ENCODE data around the gene HMG20A.

The HMG20A gene

GRCh38 chr15:77425104-77425503 is 4.4 kb downstream of the HMG20A start:
- no peak for DNase-seq (ENCODE audit: low read depth in 4 of 4, low spot score in 1 of 4)

GRCh38 chr15:77426377-77426776 is 5.7 kb downstream of the HMG20A start:
- no peak for DNase-seq (ENCODE audit: low read depth in 4 of 4, low spot score in 1 of 4)

DNA sequence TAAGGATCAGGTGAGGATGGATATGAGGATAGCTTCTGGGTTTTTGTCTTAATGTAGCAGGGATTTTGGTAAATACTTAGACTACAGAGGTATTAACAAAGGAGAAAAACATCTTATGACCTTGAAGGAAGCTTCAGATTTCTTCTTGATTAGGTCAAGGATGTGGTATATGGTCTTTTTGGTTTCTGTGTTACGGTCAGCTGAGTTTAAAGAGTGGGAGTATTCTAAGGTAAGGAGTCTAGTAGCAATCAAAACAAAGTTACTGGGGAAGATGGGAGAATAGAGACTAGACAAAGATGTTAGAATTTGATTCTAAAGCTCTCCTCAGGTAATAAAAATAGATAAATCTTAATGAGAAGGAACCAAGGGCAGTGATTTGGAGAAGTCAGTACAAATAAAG is 6.2 kb downstream of the HMG20A start:
- DNase-seq (ENCODE audit: low read depth in 4 of 4, low spot score in 1 of 4), result no peak

- no peak for DNase-seq (ENCODE audit: low read depth in 4 of 4, low spot score in 1 of 4)
Measured at GRCh38 chr15:77430213-77430612, 9.5 kb downstream of the HMG20A start.

GRCh38 chr15:77430652-77431051 is 10.0 kb downstream of the HMG20A start:
- no peak for DNase-seq (ENCODE audit: low read depth in 4 of 4, low spot score in 1 of 4)

DNA sequence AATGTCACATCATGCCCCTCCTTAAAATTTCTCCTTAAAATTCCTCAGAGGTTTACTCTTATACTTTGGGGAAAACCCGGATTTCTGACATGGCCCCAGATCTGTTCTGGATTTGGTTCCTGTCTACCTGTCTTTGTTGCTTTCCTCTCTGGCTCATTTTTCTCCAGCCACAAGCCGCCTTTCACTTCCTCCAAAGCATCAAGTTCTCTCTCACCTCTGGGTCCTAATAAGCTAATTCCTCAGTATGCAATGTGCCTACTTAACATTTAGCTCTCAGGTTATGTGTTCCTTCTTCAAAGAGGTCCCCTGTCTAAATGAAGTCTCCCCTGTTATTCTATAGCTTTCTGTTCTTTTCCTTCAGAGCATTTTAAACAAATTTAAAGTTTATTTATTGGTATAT is 16.1 kb downstream of the HMG20A start:
- DNase-seq (ENCODE audit: low read depth in 4 of 4, low spot score in 1 of 4), result no peak

- DNase-seq (ENCODE audit: low read depth in 4 of 4, low spot score in 1 of 4), result no peak
Measured at GRCh38 chr15:77437264-77437663, 16.6 kb downstream of the HMG20A start.

GRCh38 chr15:77440378-77440999 is 19.8 kb downstream of the HMG20A start:
- no peak for DNase-seq (ENCODE audit: low read depth in 4 of 4, low spot score in 1 of 4)

GRCh38 chr15:77446840-77447390 is 26.2 kb downstream of the HMG20A start:
- no peak for DNase-seq (ENCODE audit: low read depth in 4 of 4, low spot score in 1 of 4)

GRCh38 chr15:77454265-77454664 is 33.6 kb downstream of the HMG20A start:
- no peak for DNase-seq (ENCODE audit: low read depth in 4 of 4, low spot score in 1 of 4)

- DNase-seq (ENCODE audit: low read depth in 4 of 4, low spot score in 1 of 4), result no peak
Measured at GRCh38 chr15:77454951-77455350, 34.3 kb downstream of the HMG20A start.

GRCh38 chr15:77455696-77456321 is 35.1 kb downstream of the HMG20A start:
- DNase-seq (ENCODE audit: low read depth in 4 of 4, low spot score in 1 of 4), result no peak

DNA sequence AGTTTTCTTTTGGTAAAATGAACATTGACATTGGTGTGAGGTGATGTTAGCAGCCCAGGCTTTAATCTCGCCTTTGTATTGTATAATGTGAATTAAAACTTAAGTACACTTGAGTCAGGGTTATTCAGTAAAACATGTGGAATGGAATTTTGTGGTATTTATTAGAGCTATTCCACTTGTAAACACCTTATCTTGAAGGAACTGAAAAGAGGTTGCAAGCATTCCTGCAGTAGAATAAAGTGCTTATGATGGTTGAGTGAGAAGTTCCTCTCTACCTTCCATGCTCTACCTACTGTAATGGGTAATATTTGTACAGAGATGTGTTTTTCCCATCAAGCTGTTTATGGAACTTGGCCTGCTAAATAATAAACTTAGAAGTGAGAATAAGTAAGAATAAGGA is 36.1 kb downstream of the HMG20A start:
- no peak for DNase-seq (ENCODE audit: low read depth in 4 of 4, low spot score in 1 of 4)

- DNase-seq (ENCODE audit: low read depth in 4 of 4, low spot score in 1 of 4), result no peak
Measured at GRCh38 chr15:77457191-77457904, 36.7 kb downstream of the HMG20A start.

DNA sequence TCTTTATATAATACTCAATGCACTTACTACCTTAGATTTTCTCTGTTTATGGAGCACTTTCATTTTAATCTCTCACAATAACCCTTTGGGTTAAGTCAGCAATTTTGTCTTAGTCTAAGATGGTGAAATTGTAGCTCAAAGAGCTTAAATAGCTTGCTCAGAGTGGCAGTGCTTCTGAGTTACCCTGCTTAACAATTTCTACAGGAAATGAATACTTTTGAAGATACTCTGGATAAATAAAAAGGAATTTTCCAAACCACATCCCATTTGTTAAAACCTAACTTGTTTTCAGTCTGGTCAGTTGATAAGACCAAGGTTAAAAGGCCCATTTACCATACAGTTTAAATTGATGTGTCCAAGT is 37.2 kb downstream of the HMG20A start:
- no peak for DNase-seq (ENCODE audit: low read depth in 4 of 4, low spot score in 1 of 4)

- no peak for DNase-seq (ENCODE audit: low read depth in 4 of 4, low spot score in 1 of 4)
Measured at GRCh38 chr15:77459031-77459430, 38.3 kb downstream of the HMG20A start.

- DNase-seq (ENCODE audit: low read depth in 4 of 4, low spot score in 1 of 4), result no peak
Measured at GRCh38 chr15:77461486-77461885, 40.8 kb downstream of the HMG20A start.

GRCh38 chr15:77464129-77464865 is 43.6 kb downstream of the HMG20A start:
- no peak for DNase-seq (ENCODE audit: low read depth in 4 of 4, low spot score in 1 of 4)

GRCh38 chr15:77466521-77466920 is 45.8 kb downstream of the HMG20A start:
- no peak for DNase-seq (ENCODE audit: low read depth in 4 of 4, low spot score in 1 of 4)

GRCh38 chr15:77468896-77469295 is 48.2 kb downstream of the HMG20A start:
- DNase-seq (ENCODE audit: low read depth in 4 of 4, low spot score in 1 of 4), result no peak

GRCh38 chr15:77470235-77470634 is 49.5 kb downstream of the HMG20A start:
- DNase-seq (ENCODE audit: low read depth in 4 of 4, low spot score in 1 of 4), result no peak

GRCh38 chr15:77473328-77473727 is 52.6 kb downstream of the HMG20A start:
- DNase-seq (ENCODE audit: low read depth in 4 of 4, low spot score in 1 of 4), result no peak
